Activated CD8-positive, alpha-beta T cell treated with anti-CD3 and anti-CD28 coated beads for 36 hours (primary cell): ENCODE results near the gene TM4SF20. TPM values are rescaled to one million over a fixed set of nuclear protein-coding genes. Genes with fewer than 3 reads are reported as not detected.

Experiments used
- ATAC-seq: fragments of 200-7000 bp; cut with Tn5 transposase; one replicate; pipeline ENCODE4 v1.10.0; 2021; ENCODE audit warnings: mild to moderate bottlenecking, moderate library complexity
- CTCF ChIA-PET: fragments of 350-600 bp; sonication (Branson Sonifier 250); formaldehyde crosslinking; loops from one replicate; lab custom pipeline; 2021; ENCODE audit warnings: antibody characterized with exemption; lab: Charles Lee
- POLR2A ChIA-PET: fragments of 350-600 bp; sonication (Branson Sonifier 250); formaldehyde crosslinking; loops from one replicate; lab custom pipeline; 2021; ENCODE audit warnings: antibody characterized with exemption; lab: Charles Lee
- DNase-seq: peaks from one replicate; pipeline ENCODE4 v3.0.0-alpha.2; 2020
- H3K27ac Mint-ChIP-seq: one replicate; pipeline ENCODE4 v1.8.0; 2021; ENCODE audit warnings: mild to moderate bottlenecking, mixed read lengths
- H3K27me3 Mint-ChIP-seq: one replicate; pipeline ENCODE4 v1.8.0; 2021; ENCODE audit warnings: mixed read lengths
- H3K36me3 Mint-ChIP-seq: one replicate; pipeline ENCODE4 v1.8.0; 2021; ENCODE audit warnings: low read depth, mixed read lengths
- H3K4me1 Mint-ChIP-seq: one replicate; pipeline ENCODE4 v1.8.0; 2021; ENCODE audit warnings: low read depth, mixed read lengths
- H3K4me3 Mint-ChIP-seq: one replicate; pipeline ENCODE4 v1.8.0; 2021; ENCODE audit warnings: mild to moderate bottlenecking, moderate library complexity, mixed read lengths
- H3K9me3 Mint-ChIP-seq: one replicate; pipeline ENCODE4 v1.8.0; 2021; ENCODE audit warnings: mixed read lengths
- CTCF ChIP-seq: fragments of 200-600 bp; IDR thresholded peaks from one replicate; pipeline ENCODE4 v1.8.0; 2022; ENCODE audit warnings: antibody characterized with exemption, mild to moderate bottlenecking
- intact Hi-C: fragments of 100-400 bp; cut with micrococcal nuclease; formaldehyde crosslinking; loops from one replicate; pipeline ENCODE4 v1.10.0; 2022
- total RNA-seq, 2 experiments: library from RNA; stranded (reverse); gene quantifications; one replicate each; pipeline ENCODE4 v1.2.3, GENCODE V29; 2021

Gene TM4SF20
- total RNA-seq, 2 experiments from 2014 or later, result not detected

GRCh38 chr2:227370791-227371312 lies 8.3 kb downstream of the TM4SF20 start:
- CTCF ChIA-PET, result no interaction called here
- Mint-ChIP-seq H3K4me3 (no peak overlapping the region), H3K36me3 (no peaks in the 10 kb centered on the region), H3K27ac (no peak overlapping the region), H3K27me3 (no peaks in the 10 kb centered on the region), H3K9me3 (no peaks in the 10 kb centered on the region), H3K4me1 (peaks cover 12% of the 10 kb centered on the region)
- intact Hi-C loops, result no loop called here
- ATAC-seq (no peak), DNase-seq (no peak)
- POLR2A ChIA-PET, result no interaction called here
- no peak for TF ChIP-seq CTCF

GRCh38 chr2:227370092-227370491 lies 9.0 kb downstream of the TM4SF20 start:
- DNase-seq (no peak), ATAC-seq (no peak)
- no peak for TF ChIP-seq CTCF
- intact Hi-C loops, result no loop called here
- no peak overlapping the region for H3K4me3 Mint-ChIP-seq
- no peaks in the 10 kb centered on the region for H3K27me3 Mint-ChIP-seq
- POLR2A ChIA-PET, result no interaction called here
- peaks cover 12% of the 10 kb centered on the region for H3K4me1 Mint-ChIP-seq
- H3K9me3 Mint-ChIP-seq, result no peaks in the 10 kb centered on the region
- no peak overlapping the region for H3K27ac Mint-ChIP-seq
- CTCF ChIA-PET, result no interaction called here
- no peaks in the 10 kb centered on the region for H3K36me3 Mint-ChIP-seq

GRCh38 chr2:227368574-227368973 lies 10.5 kb downstream of the TM4SF20 start:
- H3K4me1 Mint-ChIP-seq, result peaks cover 8% of the 10 kb centered on the region
- H3K27me3 Mint-ChIP-seq, result no peaks in the 10 kb centered on the region
- no peaks in the 10 kb centered on the region for H3K9me3 Mint-ChIP-seq
- intact Hi-C loops, result no loop called here
- H3K36me3 Mint-ChIP-seq, result no peaks in the 10 kb centered on the region
- ChIA-PET POLR2A (no interaction called here), CTCF (no interaction called here)
- no peak for DNase-seq
- no peak for TF ChIP-seq CTCF
- no peak overlapping the region for H3K4me3 Mint-ChIP-seq
- no peak for ATAC-seq
- H3K27ac Mint-ChIP-seq, result no peak overlapping the region

- H3K9me3 Mint-ChIP-seq, result no peaks in the 10 kb centered on the region
- H3K27me3 Mint-ChIP-seq, result no peaks in the 10 kb centered on the region
- intact Hi-C loops, result no loop called here
- CTCF ChIA-PET, result interaction anchor here (0.6 kb wide), 1 partner anchor 399 kb away, joined by 3 read pairs; no protein-coding TSS in a partner anchor
- TF ChIP-seq CTCF, result no peak
- no peak for DNase-seq
- H3K4me3 Mint-ChIP-seq, result no peak overlapping the region
- no peaks in the 10 kb centered on the region for H3K36me3 Mint-ChIP-seq
- POLR2A ChIA-PET, result interaction anchor here (1.0 kb wide), 1 partner anchor 314 kb away, joined by 3 read pairs; no protein-coding TSS in a partner anchor
- H3K4me1 Mint-ChIP-seq, result peaks cover 8% of the 10 kb centered on the region
- H3K27ac Mint-ChIP-seq, result no peak overlapping the region
- no peak for ATAC-seq
Observed at GRCh38 chr2:227367427-227367795, 11.7 kb downstream of the TM4SF20 start.

- Mint-ChIP-seq H3K27me3 (no peaks in the 10 kb centered on the region), H3K4me1 (peaks cover 8% of the 10 kb centered on the region), H3K9me3 (no peaks in the 10 kb centered on the region), H3K36me3 (no peaks in the 10 kb centered on the region), H3K4me3 (no peak overlapping the region), H3K27ac (no peak overlapping the region)
- ATAC-seq, result no peak
- DNase-seq, result no peak
- POLR2A ChIA-PET, result interaction anchor here (1.0 kb wide), 1 partner anchor 313 kb away, joined by 3 read pairs; no protein-coding TSS in a partner anchor
- CTCF ChIA-PET, result interaction anchor here (0.6 kb wide), 1 partner anchor 399 kb away, joined by 3 read pairs; no protein-coding TSS in a partner anchor
- intact Hi-C loops, result no loop called here
- TF ChIP-seq CTCF, result no peak
Observed at GRCh38 chr2:227366769-227367426, 12.2 kb downstream of the TM4SF20 start.
